Endothelial cell of umbilical vein (primary cell): ENCODE measurements around the gene CNTRL. TPM values are rescaled to one million over a fixed set of nuclear protein-coding genes. Genes with fewer than 3 reads are reported as not detected.

Source experiments
- BruUV-seq: library from RNA; stranded (reverse); fragments of 400-500 nt; replicated peaks from 2 replicates; lab custom pipeline; 2021; lab: Mats Ljungman, UMichigan
- CTCF ChIA-PET: fragments of 300-600, 350-600 bp; sonication (Branson Sonifier 250); formaldehyde crosslinking; loops from one replicate; lab custom pipeline; 2021; ENCODE audit warnings: antibody characterized with exemption, inconsistent platforms; lab: Charles Lee
- POLR2A ChIA-PET: fragments of 300-600, 350-600 bp; sonication (Branson Sonifier 250); formaldehyde crosslinking; loops from one replicate; lab custom pipeline; 2021; ENCODE audit warnings: antibody characterized with exemption, inconsistent platforms; lab: Charles Lee
- DNase-seq: peaks from one replicate; pipeline ENCODE4 v3.0.0-alpha.2; 2011; ENCODE audit warnings: low read depth, low spot score
- FAIRE-seq: peaks from 2 replicates; lab custom pipeline; 2011; peaks lifted over from hg19 to GRCh38; lab: Jason Lieb, UNC
- H2AFZ ChIP-seq: 2 replicates; pipeline ENCODE4 v1.6.0; 2012; ENCODE audit warnings: low read depth, low read length, control low read depth, inconsistent platforms
- H3K27ac ChIP-seq: 2 replicates; pipeline ENCODE4 v1.5.1; 2011; ENCODE audit warnings: low read depth, mild to moderate bottlenecking, control low read depth, low read length, moderate library complexity; ENCODE audit not compliant: insufficient read depth
- H3K27me3 ChIP-seq, 2 experiments: 2 replicates each; pipeline versions ENCODE4 v1.6.0 to v1.6.1; 2011; ENCODE audit warnings: low read length in 2 of 2, mixed read lengths in 1 of 2; ENCODE audit not compliant: control insufficient read depth in 2 of 2, insufficient read depth in 2 of 2
- H3K36me3 ChIP-seq, 2 experiments: 2 replicates in 1 of 2; 3 replicates in 1 of 2; pipeline ENCODE4 v1.5.1; 2011; ENCODE audit warnings: low read length in 2 of 2, mild to moderate bottlenecking in 1 of 2, moderate library complexity in 1 of 2; ENCODE audit not compliant: control insufficient read depth in 2 of 2, insufficient read depth in 2 of 2; ENCODE audit errors: extremely low read depth in 1 of 2
- H3K4me1 ChIP-seq: 3 replicates; pipeline ENCODE4 v1.5.1; 2011; ENCODE audit warnings: mild to moderate bottlenecking, low read length; ENCODE audit not compliant: control insufficient read depth, insufficient read depth; ENCODE audit errors: extremely low read depth
- H3K4me2 ChIP-seq: 2 replicates; pipeline ENCODE4 v1.6.1; 2011; ENCODE audit warnings: low read length, control low read depth, mixed read lengths; ENCODE audit not compliant: insufficient read depth
- H3K4me3 ChIP-seq, 3 experiments: fragments of 200-600 bp in 1 of 3; sonication (generic), shearing (Covaris generic) in 1 of 3; replicated peaks in 1 of 3; 2 replicates each; pipeline ENCODE4 v1.5.1; 2011 to 2016; ENCODE audit warnings: control low read depth in 3 of 3, low read length in 3 of 3, mild to moderate bottlenecking in 2 of 3, inconsistent platforms in 1 of 3, low read depth in 1 of 3, moderate library complexity in 1 of 3; ENCODE audit not compliant: insufficient read depth in 1 of 3
- H3K79me2 ChIP-seq: 2 replicates; pipeline ENCODE4 v1.6.0; 2012; ENCODE audit warnings: low read length, inconsistent platforms; ENCODE audit not compliant: control insufficient read depth, insufficient read depth
- H3K9ac ChIP-seq: replicated peaks from 2 replicates; pipeline ENCODE3; 2011; ENCODE audit warnings: low read length, control low read depth; ENCODE audit not compliant: insufficient read depth; ENCODE audit errors: extremely low read depth
- H3K9me1 ChIP-seq: replicated peaks from 3 replicates; pipeline ENCODE4 v1.6.0; 2011; ENCODE audit warnings: mild to moderate bottlenecking, low read length; ENCODE audit not compliant: control insufficient read depth, insufficient read depth; ENCODE audit errors: extremely low read depth
- H3K9me3 ChIP-seq: replicated peaks from 2 replicates; pipeline ENCODE4 v1.5.1; 2012; ENCODE audit warnings: low read length, inconsistent platforms; ENCODE audit not compliant: control insufficient read depth, insufficient read depth
- H4K20me1 ChIP-seq: replicated peaks from 2 replicates; pipeline ENCODE3; 2011; ENCODE audit warnings: mild to moderate bottlenecking, low read length; ENCODE audit not compliant: control insufficient read depth, insufficient read depth; ENCODE audit errors: extremely low read depth
- EZH2 ChIP-seq: IDR thresholded peaks from 2 replicates; pipeline ENCODE4 v1.6.1; 2012; ENCODE audit warnings: borderline replicate concordance, low read depth, mild to moderate bottlenecking, moderate library complexity, low read length, inconsistent platforms; ENCODE audit not compliant: severe bottlenecking
- FOS ChIP-seq: IDR thresholded peaks from 2 replicates; pipeline ENCODE4 v1.6.1; 2011; ENCODE audit warnings: mild to moderate bottlenecking, low read length, moderate library complexity, borderline replicate concordance; ENCODE audit not compliant: insufficient read depth
- GATA2 ChIP-seq: IDR thresholded peaks from 2 replicates; pipeline ENCODE4 v1.7.0; 2011; ENCODE audit warnings: low read depth, mild to moderate bottlenecking, moderate library complexity, mixed read lengths, low read length; ENCODE audit not compliant: insufficient read length, insufficient read depth
- JUN ChIP-seq: IDR thresholded peaks from 2 replicates; pipeline ENCODE4 v1.6.1; 2011; ENCODE audit warnings: borderline replicate concordance, low read depth; ENCODE audit not compliant: insufficient read length, insufficient read depth
- MYC ChIP-seq: IDR thresholded peaks from one replicate; pipeline ENCODE4 v1.6.1; 2011; ENCODE audit warnings: mild to moderate bottlenecking, low read depth, low read length
- POLR2A ChIP-seq: IDR thresholded peaks from 2 replicates; pipeline ENCODE4 v1.6.1; 2012; ENCODE audit warnings: low read depth, mild to moderate bottlenecking, control low read depth, low read length
- POLR2AphosphoS5 ChIP-seq: IDR thresholded peaks from 2 replicates; pipeline ENCODE4 v1.6.1; 2012; ENCODE audit warnings: low read depth, mild to moderate bottlenecking, control low read depth, low read length, moderate library complexity; ENCODE audit not compliant: insufficient read depth
- dilution Hi-C: fragments of 300-500 bp; cut with MboI; formaldehyde crosslinking; loops from one replicate; pipeline ENCODE4 v1.15.0; 2019; ENCODE audit warnings: low sequenced_read_pairs; ENCODE audit not compliant: extremely low pct_ligation_motif_present
- intact Hi-C: fragments of 100-400 bp; cut with micrococcal nuclease; formaldehyde crosslinking; loops from one replicate; pipeline ENCODE4 v1.10.0; 2022
- polyA plus RNA-seq, 4 experiments: library from polyadenylated mRNA; depleted of rRNA in 3 of 4; stranded (reverse) in 3 of 4; unstranded in 1 of 4; fragments of >200 nt; gene quantifications; 2 replicates each; pipeline versions ENCODE4 v1.2.1 to v1.2.3, GENCODE V29; 2011 to 2012; ENCODE audit warnings: missing spikeins in 1 of 4
- total RNA-seq: library from RNA; stranded (reverse); gene quantifications from 2 replicates; pipeline ENCODE4 v1.2.3, GENCODE V29; 2021
- TF ChIP-seq, protein P1 (sequence below), 2 donors: IDR thresholded peaks; 1 replicate in 1 of 2; 2 replicates in 1 of 2; pipeline ENCODE4 v1.5.1; 2011; ENCODE audit warnings: low read length in 2 of 2, mild to moderate bottlenecking in 2 of 2, moderate library complexity in 2 of 2, control low read depth in 1 of 2, inconsistent platforms in 1 of 2, low read depth in 1 of 2; ENCODE audit not compliant: insufficient read depth in 1 of 2; ENCODE audit errors: extremely low read depth in 1 of 2
- TF ChIP-seq, protein P2 (sequence below): IDR thresholded peaks from 2 replicates; pipeline ENCODE4 v1.6.1; 2011; ENCODE audit not compliant: insufficient read depth, insufficient read length

The CNTRL gene
- total and polyA plus RNA-seq, 2 donors (not counting 3 experiments of a cell fraction or from before 2014, with no cell fraction given), result 6.1 to 21.8 TPM

DNA sequence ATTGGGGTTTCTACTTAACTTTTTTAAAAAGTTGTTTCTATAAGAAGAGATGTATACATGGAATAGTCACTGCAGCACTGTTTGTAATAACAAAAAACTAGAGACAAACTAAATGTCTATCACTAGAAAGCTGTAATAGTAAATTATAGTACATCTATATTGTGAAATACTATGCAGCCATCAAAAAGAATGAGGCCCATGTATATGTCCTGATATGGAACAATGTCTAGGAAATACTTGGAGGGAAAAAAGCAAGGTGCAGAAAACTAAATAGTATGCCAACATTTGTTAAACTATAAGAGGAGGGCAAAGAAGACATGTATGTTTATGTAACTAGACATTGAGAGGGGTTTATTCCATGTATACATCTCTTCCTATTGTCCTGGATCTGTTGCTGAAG, 129.9 kb downstream of the CNTRL start:
- CTCF ChIA-PET, result interaction anchor here (1.0 to 2.9 kb wide), 4 partner anchors 8 to 195 kb away, joined by 3 to 12 read pairs (median 4); no protein-coding TSS in a partner anchor
- no peaks in the 10 kb centered on the region for H3K27me3 ChIP-seq
- dilution Hi-C loops (no loop called here), intact Hi-C loops (no loop called here)
- no peak overlapping the region for H3K9ac ChIP-seq
- TF ChIP-seq POLR2A (no peak), JUN (no peak), GATA2 (no peak), FOS (no peak), MYC (no peak), EZH2 (no peak), POLR2AphosphoS5 (no peak)
- TF ChIP-seq, protein P1, sequence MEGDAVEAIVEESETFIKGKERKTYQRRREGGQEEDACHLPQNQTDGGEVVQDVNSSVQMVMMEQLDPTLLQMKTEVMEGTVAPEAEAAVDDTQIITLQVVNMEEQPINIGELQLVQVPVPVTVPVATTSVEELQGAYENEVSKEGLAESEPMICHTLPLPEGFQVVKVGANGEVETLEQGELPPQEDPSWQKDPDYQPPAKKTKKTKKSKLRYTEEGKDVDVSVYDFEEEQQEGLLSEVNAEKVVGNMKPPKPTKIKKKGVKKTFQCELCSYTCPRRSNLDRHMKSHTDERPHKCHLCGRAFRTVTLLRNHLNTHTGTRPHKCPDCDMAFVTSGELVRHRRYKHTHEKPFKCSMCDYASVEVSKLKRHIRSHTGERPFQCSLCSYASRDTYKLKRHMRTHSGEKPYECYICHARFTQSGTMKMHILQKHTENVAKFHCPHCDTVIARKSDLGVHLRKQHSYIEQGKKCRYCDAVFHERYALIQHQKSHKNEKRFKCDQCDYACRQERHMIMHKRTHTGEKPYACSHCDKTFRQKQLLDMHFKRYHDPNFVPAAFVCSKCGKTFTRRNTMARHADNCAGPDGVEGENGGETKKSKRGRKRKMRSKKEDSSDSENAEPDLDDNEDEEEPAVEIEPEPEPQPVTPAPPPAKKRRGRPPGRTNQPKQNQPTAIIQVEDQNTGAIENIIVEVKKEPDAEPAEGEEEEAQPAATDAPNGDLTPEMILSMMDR (IDR thresholded peaks at IDR 0.05; ENCODE audit: extremely low read depth in 1 of 2, insufficient read depth in 1 of 2, low read depth in 1 of 2, low read length in 2 of 2), result no peak
- TF ChIP-seq, protein P2, sequence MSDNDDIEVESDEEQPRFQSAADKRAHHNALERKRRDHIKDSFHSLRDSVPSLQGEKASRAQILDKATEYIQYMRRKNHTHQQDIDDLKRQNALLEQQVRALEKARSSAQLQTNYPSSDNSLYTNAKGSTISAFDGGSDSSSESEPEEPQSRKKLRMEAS, result no peak
- H3K27ac ChIP-seq, result no peak overlapping the region
- no peaks in the 10 kb centered on the region for H3K36me3 ChIP-seq
- H3K9me3 ChIP-seq, result no peaks in the 10 kb centered on the region
- H3K79me2 ChIP-seq, result peaks cover 20% of the 10 kb centered on the region
- H3K4me2 ChIP-seq, result no peak overlapping the region
- H4K20me1 ChIP-seq, result peaks cover 6% of the 10 kb centered on the region
- no peak overlapping the region for H3K4me3 ChIP-seq
- H3K4me1 ChIP-seq, result peaks cover 13% of the 10 kb centered on the region
- POLR2A ChIA-PET, result no interaction called here
- H3K9me1 ChIP-seq, result no peaks in the 10 kb centered on the region
- FAIRE-seq (no peak), DNase-seq (no peak)
- no peak overlapping the region for H2AFZ ChIP-seq
- BruUV-seq, result no TSS peak
